ENCODE measurements around the gene ZHX3. TPM values are rescaled to one million over a fixed set of nuclear protein-coding genes. Genes with fewer than 3 reads are reported as not detected.

ZHX3 gene
- total and polyA plus RNA-seq, 2 of the 4 experiments (the other 2 are of a cell fraction), result 25.0 to 28.0 TPM

GRCh38 chr20:41168281-41169161 lies 149.0 kb downstream of the ZHX3 start:
- H4K20me1 ChIP-seq (ENCODE audit: insufficient read depth, low read length), result peaks cover 33% of the 10 kb centered on the region
- POLR2A ChIA-PET (ENCODE audit: unreplicated experiment), result no interaction called here

More at GRCh38 chr20:41168281-41169161, 149.0 kb downstream of the ZHX3 start:
- Histone ChIP-seq H3K27ac (ENCODE audit: insufficient read depth, low read length) (no peak overlapping the region), H2BK5ac (ENCODE audit: low read depth, low read length, poor library complexity, severe bottlenecking) (no peak overlapping the region), H3K79me1 (ENCODE audit: low read depth in 1 of 2, low read length in 2 of 2) (peaks cover 8 to 56% of the 10 kb centered on the region in 2 experiments; a peak in 3 of 4 replicates), H3K4me2 (ENCODE audit: low read depth, low read length) (no peak overlapping the region), H2BK120ac (ENCODE audit: low read depth, low read length) (no peak overlapping the region), H2AK5ac (ENCODE audit: low read depth, low read length) (no peak overlapping the region), H3K9me3 (ENCODE audit: control insufficient read depth, insufficient read depth, low read length) (no peaks in the 10 kb centered on the region), H3K4ac (ENCODE audit: low read depth, low read length) (no peak overlapping the region), H3K4me3 (ENCODE audit: insufficient read depth, low read depth, low read length) (no peak overlapping the region), H2BK20ac (ENCODE audit: low read depth, low read length) (no peak overlapping the region), H3K9ac (ENCODE audit: low read depth, low read length) (no peak overlapping the region), H2AK9ac (replicated peaks; ENCODE audit: low read depth, low read length, poor library complexity) (peak overlapping the region; percentile 31), H3K27me3 (ENCODE audit: control insufficient read depth, insufficient read depth, low read length) (no peaks in the 10 kb centered on the region), H3K23ac (ENCODE audit: low read depth, low read length) (no peak overlapping the region), H3K18ac (ENCODE audit: low read depth, low read length) (no peak overlapping the region), H4K91ac (ENCODE audit: insufficient read depth, low read depth, low read length) (no peak overlapping the region), H3K14ac (replicated peaks; ENCODE audit: low read depth, low read length) (no peak overlapping the region), H2BK15ac (ENCODE audit: low read depth, low read length) (no peak overlapping the region), H4K8ac (ENCODE audit: low read depth in 2 of 2, low read length in 2 of 2) (no peak overlapping the region), H2AFZ (replicated peaks; ENCODE audit: low read length, poor library complexity) (no peak overlapping the region), H3K4me1 (ENCODE audit: control insufficient read depth, insufficient read depth, low read length) (peaks cover 10% of the 10 kb centered on the region), H3K36me3 (ENCODE audit: control insufficient read depth, insufficient read depth, low read length) (peaks cover 93% of the 10 kb centered on the region), H3K56ac (ENCODE audit: extremely low read depth, insufficient read depth, low read length) (no peak overlapping the region), H3K9me1 (ENCODE audit: insufficient read depth, low read length) (peaks cover 8% of the 10 kb centered on the region), H4K5ac (ENCODE audit: low read depth, low read length) (no peak overlapping the region)
- DNase-seq (no peak), ATAC-seq (ENCODE audit: low read depth) (no peak)
- in situ Hi-C loops (cut with MboI; ENCODE audit: low sequenced_read_pairs), result loop anchor here (25.0 kb wide), 1 partner anchor 444 kb away; the partner anchor contains the start of gene CHD6
- BruUV-seq (replicated peaks), result no TSS peak
- 100% methylated on average over 5 of the region's 10 CpGs; no CpG with 5 or more reads in 1 of the 2 experiments for WGBS, 2 experiments (ENCODE audit: extremely low coverage in 2 of 2, insufficient read length in 1 of 2)
- dilution Hi-C loops (cut with HindIII; ENCODE audit: low sequenced_read_pairs, unreplicated experiment), result no loop called here
- no peak for TF ChIP-seq MAFK (IDR thresholded peaks at IDR 0.05; ENCODE audit: low read depth, low read length)
- TF ChIP-seq RFX5 (IDR thresholded peaks at IDR 0.05; ENCODE audit: low read depth, low read length), result no peak
- TF ChIP-seq RAD21 (IDR thresholded peaks at IDR 0.05; ENCODE audit: low read length), result no peak
- TF ChIP-seq, protein P1, sequence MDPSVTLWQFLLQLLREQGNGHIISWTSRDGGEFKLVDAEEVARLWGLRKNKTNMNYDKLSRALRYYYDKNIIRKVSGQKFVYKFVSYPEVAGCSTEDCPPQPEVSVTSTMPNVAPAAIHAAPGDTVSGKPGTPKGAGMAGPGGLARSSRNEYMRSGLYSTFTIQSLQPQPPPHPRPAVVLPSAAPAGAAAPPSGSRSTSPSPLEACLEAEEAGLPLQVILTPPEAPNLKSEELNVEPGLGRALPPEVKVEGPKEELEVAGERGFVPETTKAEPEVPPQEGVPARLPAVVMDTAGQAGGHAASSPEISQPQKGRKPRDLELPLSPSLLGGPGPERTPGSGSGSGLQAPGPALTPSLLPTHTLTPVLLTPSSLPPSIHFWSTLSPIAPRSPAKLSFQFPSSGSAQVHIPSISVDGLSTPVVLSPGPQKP (IDR thresholded peaks at IDR 0.05; ENCODE audit: borderline replicate concordance, low read depth, low read length), result no peak
- TF ChIP-seq CEBPB (IDR thresholded peaks at IDR 0.05; ENCODE audit: low read depth, low read length), result no peak
- TF ChIP-seq USF2 (IDR thresholded peaks at IDR 0.05; ENCODE audit: low read depth, low read length), result no peak
- TF ChIP-seq CHD1 (IDR thresholded peaks at IDR 0.05; ENCODE audit: low read depth, low read length), result no peak
- TF ChIP-seq, protein P2, sequence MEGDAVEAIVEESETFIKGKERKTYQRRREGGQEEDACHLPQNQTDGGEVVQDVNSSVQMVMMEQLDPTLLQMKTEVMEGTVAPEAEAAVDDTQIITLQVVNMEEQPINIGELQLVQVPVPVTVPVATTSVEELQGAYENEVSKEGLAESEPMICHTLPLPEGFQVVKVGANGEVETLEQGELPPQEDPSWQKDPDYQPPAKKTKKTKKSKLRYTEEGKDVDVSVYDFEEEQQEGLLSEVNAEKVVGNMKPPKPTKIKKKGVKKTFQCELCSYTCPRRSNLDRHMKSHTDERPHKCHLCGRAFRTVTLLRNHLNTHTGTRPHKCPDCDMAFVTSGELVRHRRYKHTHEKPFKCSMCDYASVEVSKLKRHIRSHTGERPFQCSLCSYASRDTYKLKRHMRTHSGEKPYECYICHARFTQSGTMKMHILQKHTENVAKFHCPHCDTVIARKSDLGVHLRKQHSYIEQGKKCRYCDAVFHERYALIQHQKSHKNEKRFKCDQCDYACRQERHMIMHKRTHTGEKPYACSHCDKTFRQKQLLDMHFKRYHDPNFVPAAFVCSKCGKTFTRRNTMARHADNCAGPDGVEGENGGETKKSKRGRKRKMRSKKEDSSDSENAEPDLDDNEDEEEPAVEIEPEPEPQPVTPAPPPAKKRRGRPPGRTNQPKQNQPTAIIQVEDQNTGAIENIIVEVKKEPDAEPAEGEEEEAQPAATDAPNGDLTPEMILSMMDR (conservative IDR thresholded peaks at IDR 0.05; ENCODE audit: low read depth, low read length), result no peak
- no peak for TF ChIP-seq NFE2L2 (IDR thresholded peaks at IDR 0.05; ENCODE audit: low read depth, low read length)
- TF ChIP-seq MXI1 (IDR thresholded peaks at IDR 0.05; ENCODE audit: borderline replicate concordance, low read depth, low read length), result no peak
- no peak for TF ChIP-seq MAZ (IDR thresholded peaks at IDR 0.05; ENCODE audit: borderline replicate concordance, low read depth, low read length)
- no peak for TF ChIP-seq BHLHE40 (IDR thresholded peaks at IDR 0.05; ENCODE audit: low read depth, low read length)
- no peak for TF ChIP-seq POLR2A (IDR thresholded peaks at IDR 0.05; ENCODE audit: low read depth, low read length)
- no peak for TF ChIP-seq FOS (IDR thresholded peaks at IDR 0.05; ENCODE audit: low read depth, low read length)
- CTCF ChIA-PET, result no interaction called here
- intact Hi-C loops (cut with micrococcal nuclease), result no loop called here
